SKM-1 (cell line): ENCODE data around the gene C5orf34.
"Not testable (repeated sequence)": the region's sequence is repeated elsewhere in the genome, so short reads cannot be mapped to it uniquely, and the experiment has no call there.

Source experiments
- DNase-seq: peaks from one replicate; lab custom pipeline; 2025; ENCODE audit not compliant: unreplicated experiment; lab: John Stamatoyannopoulos, UW

C5orf34 gene

DNA sequence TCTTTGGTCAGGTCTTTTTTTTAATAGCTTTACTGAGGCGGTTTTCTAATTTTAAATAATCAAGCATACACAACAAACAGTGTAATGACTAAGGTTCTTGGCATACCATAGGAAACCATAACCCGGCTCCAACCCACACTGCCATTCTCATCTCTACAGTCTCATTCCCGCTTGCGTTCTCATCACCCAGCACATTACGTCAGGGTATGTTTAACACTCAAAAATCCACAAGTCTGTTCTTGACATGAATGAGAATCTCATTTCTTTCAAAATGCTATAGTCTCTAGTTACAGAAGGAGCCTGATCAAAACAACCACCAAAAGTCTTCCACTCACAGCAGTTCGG lies 505 bp downstream of the C5orf34 start:
- no peak for DNase-seq

- no peak for DNase-seq
Observed at GRCh38 chr5:43514025-43514424, 923 bp downstream of the C5orf34 start.

DNA sequence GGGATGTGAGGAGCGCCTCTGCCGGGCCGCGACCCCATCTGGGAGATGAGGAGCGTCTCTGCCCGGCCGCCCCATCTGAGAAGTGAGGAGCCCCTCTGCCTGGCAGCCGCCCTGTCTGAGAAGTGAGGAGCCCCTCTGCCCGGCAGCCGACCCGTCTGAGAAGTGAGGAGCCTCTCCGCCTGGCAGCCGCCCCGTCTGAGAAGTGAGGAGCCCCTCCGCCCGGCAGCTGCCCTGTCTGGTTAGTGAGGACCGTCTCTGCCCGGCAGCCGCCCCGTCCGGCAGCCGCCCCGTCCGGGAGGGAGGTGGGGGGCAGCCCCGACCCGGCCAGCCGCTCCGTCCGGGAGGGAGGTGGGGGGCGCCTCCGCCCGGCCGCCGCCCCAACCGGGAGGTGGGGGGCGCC lies 3.9 kb downstream of the C5orf34 start:
- DNase-seq, result not testable (repeated sequence)

GRCh38 chr5:43498581-43498980 lies 16.4 kb downstream of the C5orf34 start:
- no peak for DNase-seq

GRCh38 chr5:43497311-43498104 lies 17.4 kb downstream of the C5orf34 start:
- no peak for DNase-seq

GRCh38 chr5:43491326-43491725 lies 23.6 kb downstream of the C5orf34 start:
- DNase-seq, result no peak

- DNase-seq, result no peak
Observed at GRCh38 chr5:43486353-43486752, 28.6 kb downstream of the C5orf34 start.

DNA sequence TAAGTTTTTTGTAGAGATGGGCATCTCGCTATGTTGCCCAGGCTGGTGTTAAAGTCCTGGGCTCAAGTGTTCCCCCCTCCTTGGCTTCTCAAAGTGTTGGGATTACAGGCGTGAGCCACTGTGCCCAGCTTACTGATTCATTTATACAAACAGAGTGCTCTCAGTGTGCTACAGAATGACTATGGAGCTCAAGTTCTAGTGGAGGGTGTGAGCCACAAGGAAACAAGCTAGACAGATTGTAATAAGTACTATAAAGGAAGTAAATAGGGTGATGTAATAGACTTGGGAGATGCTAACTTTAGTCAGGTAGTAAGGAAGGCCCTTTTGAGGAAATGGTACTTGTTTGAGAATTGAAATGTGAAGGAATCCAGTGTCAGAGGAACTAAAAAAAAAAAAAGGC lies 29.5 kb downstream of the C5orf34 start:
- peak; percentile 56 for DNase-seq

DNA sequence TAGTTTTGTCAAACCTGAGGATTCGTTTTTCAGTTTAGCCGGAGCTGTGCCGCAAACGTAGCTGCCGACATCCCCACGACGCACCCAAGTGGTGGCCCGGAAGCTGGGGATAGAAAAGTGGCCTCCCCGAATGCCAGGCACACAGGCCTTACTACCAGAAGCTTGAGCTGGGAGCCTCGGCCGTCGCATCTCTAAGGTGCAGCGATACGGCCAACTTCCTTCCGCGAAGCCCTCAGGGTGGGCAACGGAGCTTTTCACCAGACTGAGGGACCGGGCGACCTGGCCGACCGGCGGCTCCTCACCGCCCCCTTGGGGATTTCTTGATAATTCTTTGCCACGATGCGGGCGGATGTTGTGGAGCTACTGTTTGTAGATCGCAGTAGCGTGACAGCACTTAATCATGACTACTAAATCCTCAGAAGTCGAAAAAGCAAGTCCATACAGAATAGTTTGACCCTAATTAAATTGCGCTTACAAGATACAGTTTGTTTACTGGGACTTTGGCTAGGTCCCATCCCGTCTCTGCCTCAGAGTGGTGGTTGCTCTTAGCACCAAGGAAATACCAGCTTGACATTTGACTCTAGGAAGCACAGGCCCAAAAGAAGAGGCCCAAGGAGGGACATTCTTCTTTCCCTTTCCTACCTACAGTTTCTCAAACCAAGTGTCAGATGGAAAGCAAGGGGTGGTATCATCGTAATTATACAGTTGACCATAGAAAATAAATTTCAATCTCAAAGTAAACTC lies 30.7 kb downstream of the C5orf34 start:
- DNase-seq, result peak; percentile 73

- DNase-seq, result peak; percentile 68
Observed at GRCh38 chr5:43483298-43484105, 31.4 kb downstream of the C5orf34 start, which contains the start of gene TMEM267. Gene TMEM267 (minus strand): TSS chr5:43483865. CDS start chr5:43453969, 29,896 bp downstream.

DNA sequence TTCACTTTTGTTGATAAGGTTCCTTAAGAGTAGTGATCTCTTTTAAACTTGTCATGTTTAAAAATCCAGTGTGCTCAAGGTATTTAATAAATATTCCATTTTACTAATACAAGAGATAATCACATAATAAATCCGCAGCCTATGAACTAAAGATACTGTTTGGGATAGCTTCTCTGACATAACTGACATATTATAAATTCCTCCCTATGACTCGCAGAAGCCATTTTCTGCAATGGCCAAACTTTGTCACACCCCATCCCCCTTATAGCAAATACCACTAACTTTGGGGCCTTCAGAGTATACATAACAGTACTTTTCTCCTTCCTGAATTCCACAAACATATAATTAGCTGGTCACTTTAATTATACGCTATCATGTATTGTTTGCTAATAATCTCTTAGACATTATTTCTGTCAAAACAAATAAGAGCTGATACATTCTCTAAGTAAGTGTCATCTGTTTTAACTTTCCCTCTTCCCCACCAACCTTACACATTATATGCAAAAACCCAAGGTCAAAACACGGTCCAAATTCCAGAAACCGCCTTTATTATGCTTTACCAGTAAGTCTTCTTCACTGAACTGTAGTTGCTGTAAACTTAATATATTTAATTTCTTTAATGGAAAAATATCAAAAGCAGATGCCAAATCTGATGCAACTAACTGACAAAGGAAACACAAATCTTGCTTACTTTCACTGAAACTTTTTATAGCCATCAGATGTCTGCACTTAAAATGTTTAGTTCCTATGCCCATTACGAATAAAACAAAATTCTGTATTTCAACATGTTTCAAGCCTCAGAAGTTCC lies 32.3 kb downstream of the C5orf34 start:
- no peak for DNase-seq

GRCh38 chr5:43469671-43470391 lies 45.1 kb downstream of the C5orf34 start:
- DNase-seq, result no peak

DNA sequence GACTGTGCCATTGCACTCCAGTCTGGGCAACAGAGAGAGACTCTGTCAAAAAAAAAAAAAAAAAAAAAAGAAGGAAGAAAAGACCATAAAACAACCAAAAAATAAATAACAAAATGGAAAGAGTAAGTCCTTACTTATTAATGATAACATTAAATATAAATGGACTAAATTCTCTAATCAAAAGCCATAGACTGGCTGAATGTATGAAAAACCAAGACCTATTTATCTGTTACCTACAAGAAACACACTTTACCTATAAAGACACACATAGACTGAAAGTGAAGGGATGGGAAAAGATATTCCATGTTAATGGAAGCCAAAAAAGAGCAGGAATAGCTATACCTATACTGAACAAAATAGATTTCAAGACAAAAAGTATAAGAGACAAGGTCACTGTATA lies 47.8 kb downstream of the C5orf34 start:
- DNase-seq, result no peak

DNA sequence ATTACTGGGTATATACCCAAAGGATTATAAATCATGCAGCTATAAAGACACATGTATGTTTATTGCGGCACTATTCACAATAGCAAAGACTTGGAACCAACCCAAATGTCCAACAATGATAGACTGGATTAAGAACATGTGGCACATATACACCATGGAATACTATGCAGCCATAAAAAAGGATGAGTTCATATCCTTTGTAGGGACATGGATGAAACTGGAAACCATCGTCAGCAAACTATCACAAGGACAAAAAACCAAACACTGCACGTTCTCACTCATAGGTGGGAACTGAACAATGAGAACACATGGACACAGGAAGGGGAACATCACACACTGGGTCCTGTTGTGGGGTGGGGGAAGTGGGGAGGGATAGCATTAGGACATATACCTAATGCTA lies 49.5 kb downstream of the C5orf34 start:
- not testable (repeated sequence) for DNase-seq

DNA sequence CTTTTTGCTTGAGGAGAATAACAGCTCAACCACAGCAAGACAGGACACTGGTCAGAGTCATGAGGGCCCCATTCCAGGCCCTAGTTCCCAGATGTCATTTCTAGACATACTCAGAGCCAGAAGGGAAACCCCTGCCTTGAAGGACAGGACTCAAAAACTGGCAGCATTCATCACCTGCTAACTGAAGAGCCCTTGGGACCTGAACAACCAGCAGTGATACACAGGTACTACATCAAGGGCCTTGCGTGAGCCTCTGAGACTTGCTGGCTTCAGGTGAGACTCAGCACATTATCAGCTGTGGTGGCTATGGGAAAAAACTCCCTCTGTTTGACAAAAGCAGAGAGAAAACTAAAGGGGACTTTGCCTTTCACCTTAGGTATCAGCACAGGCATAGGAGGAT lies 53.9 kb downstream of the C5orf34 start:
- no peak for DNase-seq

DNA sequence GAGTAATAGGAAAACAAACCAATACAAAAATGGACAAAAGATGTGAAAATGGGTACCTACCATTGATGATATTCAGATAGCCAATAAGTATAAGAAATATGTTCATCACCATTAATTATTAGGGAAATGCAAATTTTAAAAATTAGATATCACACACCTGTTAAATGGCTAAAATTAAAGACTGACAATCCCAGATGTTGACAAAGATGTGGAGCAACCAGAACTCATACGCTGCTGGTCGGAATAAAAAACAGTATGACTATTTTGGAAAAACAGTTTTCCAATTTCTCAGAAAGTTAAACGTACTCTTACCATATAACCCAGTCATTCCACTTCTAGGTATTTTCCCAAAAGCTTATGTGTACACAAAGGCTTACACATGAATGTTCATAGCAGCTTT lies 58.4 kb downstream of the C5orf34 start:
- DNase-seq, result no peak

GRCh38 chr5:43441575-43441974 lies 73.4 kb downstream of the C5orf34 start:
- not testable (repeated sequence) for DNase-seq

DNA sequence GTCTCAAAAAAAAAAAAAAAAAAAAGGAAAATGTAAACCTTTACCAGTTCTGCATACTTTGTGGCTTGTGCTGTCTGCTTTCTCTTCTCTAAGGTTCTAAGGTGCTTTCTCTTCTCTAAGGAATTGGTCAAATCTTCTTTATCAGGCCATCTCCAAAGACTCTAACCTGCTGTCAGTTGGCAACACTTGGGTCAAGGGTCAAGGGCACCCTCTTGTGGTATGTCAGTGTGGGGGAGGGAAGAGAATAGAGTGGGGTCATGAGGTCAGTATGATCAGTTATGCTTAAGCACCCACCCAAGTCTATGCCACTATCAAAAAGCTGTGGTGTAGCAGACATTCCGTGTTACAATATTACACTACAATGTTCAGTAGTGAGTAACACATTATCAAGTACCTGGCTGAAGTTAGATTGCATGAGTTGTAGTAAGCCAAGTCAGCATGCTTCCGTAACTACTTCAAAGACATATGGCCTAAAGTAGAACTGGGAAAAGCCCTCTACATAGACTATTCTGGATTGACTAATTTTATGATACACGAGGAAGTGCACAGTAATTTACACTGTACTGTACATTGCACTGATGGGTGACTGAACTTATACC lies 77.8 kb downstream of the C5orf34 start:
- DNase-seq, result no peak
